Mesenteric fat pad (tissue), 1 donor: ENCODE results near the gene POTEF. TPM values are rescaled to one million over a fixed set of nuclear protein-coding genes. Genes with fewer than 3 reads are reported as not detected.
"Not testable (repeated sequence)": the region's sequence is repeated elsewhere in the genome, so short reads cannot be mapped to it uniquely, and the experiment has no call there.

Experiments used
- DNase-seq: peaks from one replicate; pipeline ENCODE4 v3.0.0-alpha.2; 2020; ENCODE audit warnings: low spot score
- long read RNA-seq: library from polyadenylated mRNA; unstranded; transcript quantifications from one replicate; pipeline ENCODE4 v2.0.0, GENCODE V29; 2020
- total RNA-seq: library from RNA; stranded (reverse); fragmentation: NEBNext Ultra II Directional; extraction: Animal tissue kit (Norgen Biotek cat#: 25700); gene quantifications from one replicate; pipeline ENCODE4 v1.2.1, GENCODE V29; 2021
- donor health status: DM: yes; HTN: yes; CAD: no.

POTEF gene
- total RNA-seq: not detected
- long read RNA-seq: 0 reads

- not testable (repeated sequence) for DNase-seq
Measured at GRCh38 chr2:130129120-130129829, at the start of gene POTEF. POTEF (minus strand) TSS chr2:130129222; CDS start chr2:130120515, 8,707 bp downstream.

GRCh38 chr2:130174866-130175265 is 45.8 kb upstream of the POTEF start:
- not testable (repeated sequence) for DNase-seq

- no peak for DNase-seq
Measured at GRCh38 chr2:130169896-130170295, 40.9 kb upstream of the POTEF start.

- DNase-seq: not testable (repeated sequence)
Measured at GRCh38 chr2:130169163-130169562, 40.1 kb upstream of the POTEF start.

- DNase-seq: not testable (repeated sequence)
Measured at GRCh38 chr2:130166611-130167010, 37.6 kb upstream of the POTEF start.

- DNase-seq: no peak
Measured at GRCh38 chr2:130165293-130166016, 36.4 kb upstream of the POTEF start.

- DNase-seq: no peak
Measured at GRCh38 chr2:130162968-130163367, 33.9 kb upstream of the POTEF start.

GRCh38 chr2:130162486-130162885 is 33.5 kb upstream of the POTEF start:
- DNase-seq: not testable (repeated sequence)

GRCh38 chr2:130160838-130161705 is 32.0 kb upstream of the POTEF start:
- not testable (repeated sequence) for DNase-seq

GRCh38 chr2:130160131-130160530 is 31.1 kb upstream of the POTEF start:
- DNase-seq: no peak

GRCh38 chr2:130159376-130159775 is 30.4 kb upstream of the POTEF start:
- DNase-seq: not testable (repeated sequence)

- no peak for DNase-seq
Measured at GRCh38 chr2:130158631-130159030, 29.6 kb upstream of the POTEF start.

GRCh38 chr2:130157825-130158514 is 28.9 kb upstream of the POTEF start:
- not testable (repeated sequence) for DNase-seq

- DNase-seq: not testable (repeated sequence)
Measured at GRCh38 chr2:130157354-130157753, 28.3 kb upstream of the POTEF start.

GRCh38 chr2:130156624-130157004 is 27.6 kb upstream of the POTEF start:
- no peak for DNase-seq

- DNase-seq: not testable (repeated sequence)
Measured at GRCh38 chr2:130155956-130156623, 27.1 kb upstream of the POTEF start.

GRCh38 chr2:130154773-130155765 is 26.0 kb upstream of the POTEF start:
- DNase-seq: no peak

GRCh38 chr2:130154423-130154770 is 25.4 kb upstream of the POTEF start:
- DNase-seq: not testable (repeated sequence)
